ENCODE measurements around the gene RASL10B.

Gene RASL10B

DNA sequence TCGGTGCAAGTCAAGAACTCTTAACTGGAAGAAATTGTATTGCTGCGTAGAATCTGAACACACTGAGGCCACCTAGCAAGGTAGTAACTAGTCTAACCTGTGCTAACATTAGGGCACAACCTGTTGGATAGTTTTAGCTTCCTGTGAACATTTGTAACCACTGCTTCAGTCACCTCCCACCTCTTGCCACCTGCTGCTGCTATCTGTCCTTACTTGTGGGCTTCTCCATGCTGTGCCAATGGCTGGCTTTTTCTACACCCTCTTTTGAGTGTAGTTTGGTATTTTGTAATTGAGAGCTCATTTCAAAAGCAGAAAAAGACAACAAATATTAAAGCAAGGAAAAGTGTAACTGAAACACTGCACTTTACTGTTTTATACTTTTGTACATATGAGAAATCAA, 7.7 kb upstream of the RASL10B start:
- DNase-seq = no peak

DNA sequence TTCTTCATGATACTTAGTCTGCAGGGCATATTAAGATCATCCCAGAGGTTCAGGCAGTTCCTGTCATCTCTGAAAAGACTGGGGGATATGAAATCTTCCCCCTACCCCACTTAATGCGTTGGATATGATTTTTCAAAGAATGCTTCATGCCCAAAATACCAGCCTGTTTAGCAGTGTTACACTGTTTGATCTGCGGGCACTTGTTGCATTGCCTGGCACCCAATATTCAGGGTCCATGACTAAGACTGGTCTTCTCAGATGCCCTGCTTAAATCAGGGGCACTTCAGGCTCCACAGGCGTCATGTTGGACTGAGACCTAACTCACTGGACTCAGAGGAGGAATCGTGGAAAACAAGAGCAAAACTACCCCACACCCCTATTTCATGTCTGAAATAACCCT, 6.4 kb upstream of the RASL10B start:
- DNase-seq = no peak

DNA sequence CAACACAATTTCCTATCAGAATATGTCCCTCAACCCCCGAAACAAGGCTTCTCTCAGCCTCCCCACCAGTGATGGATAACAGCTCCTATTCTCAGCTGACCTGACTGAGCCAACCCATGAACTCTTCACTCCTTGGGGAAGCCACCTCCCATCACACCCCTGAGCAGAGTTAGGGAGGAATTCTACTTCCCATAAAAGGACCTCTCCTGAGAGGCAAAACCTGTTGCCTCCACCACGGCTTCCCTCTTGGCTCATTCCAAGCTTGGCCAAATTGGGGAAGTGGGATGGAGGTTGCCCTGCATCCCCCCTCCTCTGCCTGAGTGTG, 5.7 kb upstream of the RASL10B start:
- DNase-seq = no peak

DNA sequence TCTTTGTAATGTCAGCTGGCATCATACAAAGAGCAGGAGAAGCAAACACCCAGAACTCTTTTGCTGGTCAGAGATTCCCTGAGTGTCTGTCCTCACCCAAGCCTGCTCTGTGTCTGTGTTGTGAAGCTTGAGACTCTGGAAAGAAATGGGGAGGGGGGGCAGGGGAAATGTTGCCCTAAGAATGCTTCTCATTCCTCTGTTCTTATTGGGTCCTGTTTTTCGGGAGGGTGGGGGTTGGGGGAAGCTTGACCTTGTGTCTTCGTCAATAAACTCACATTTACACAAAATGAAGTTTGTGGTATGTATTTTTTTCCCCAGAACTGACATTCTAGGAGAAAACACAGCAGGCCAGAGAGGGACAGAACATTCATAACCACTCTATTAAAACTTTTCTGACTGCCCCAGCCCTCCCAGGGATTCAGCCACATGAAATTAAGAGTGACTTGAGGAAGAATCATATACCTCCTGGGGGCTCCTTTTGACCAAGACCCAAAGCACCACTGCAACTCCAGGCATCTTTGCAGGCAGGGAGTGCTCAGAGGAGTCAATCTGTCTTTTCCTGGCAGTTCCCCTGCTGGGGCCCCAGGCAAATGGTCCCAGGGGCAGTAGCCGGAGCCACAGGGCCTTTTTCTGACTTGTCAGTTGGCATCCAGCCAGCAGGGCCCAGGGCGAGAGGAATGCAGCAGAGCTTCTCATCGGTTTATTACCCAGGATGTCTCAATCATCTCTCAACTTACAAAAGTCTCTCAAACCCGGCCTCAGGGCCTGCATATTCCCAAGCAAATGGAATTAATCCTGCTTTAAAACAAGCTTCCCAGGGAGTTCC, 5.1 kb upstream of the RASL10B start:
- DNase-seq = no peak

DNA sequence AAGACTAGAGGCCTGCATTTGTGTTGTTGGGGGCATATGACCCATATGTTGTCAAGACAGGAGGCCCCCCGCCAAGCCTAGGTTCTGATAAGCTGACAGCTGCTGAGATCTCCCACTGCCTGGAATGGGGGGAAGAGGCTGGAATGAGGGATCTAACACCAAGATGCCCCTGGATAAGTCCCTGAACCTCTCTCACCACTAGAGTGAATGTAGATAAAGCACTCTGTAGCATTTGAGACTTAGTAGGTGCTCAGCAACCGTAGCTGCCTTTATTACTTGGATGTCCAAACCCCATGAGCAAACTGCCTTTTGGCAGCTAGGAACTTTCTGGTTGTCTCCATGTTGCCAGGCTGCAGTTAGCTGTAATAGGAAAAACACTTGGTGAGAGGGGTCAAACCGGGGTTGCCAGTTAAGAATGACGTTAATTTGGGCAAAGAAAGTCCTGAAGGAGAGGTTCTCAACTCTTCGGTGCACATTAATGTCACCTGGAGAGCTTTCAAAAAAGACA, 4.4 kb upstream of the RASL10B start:
- no peak for DNase-seq

DNA sequence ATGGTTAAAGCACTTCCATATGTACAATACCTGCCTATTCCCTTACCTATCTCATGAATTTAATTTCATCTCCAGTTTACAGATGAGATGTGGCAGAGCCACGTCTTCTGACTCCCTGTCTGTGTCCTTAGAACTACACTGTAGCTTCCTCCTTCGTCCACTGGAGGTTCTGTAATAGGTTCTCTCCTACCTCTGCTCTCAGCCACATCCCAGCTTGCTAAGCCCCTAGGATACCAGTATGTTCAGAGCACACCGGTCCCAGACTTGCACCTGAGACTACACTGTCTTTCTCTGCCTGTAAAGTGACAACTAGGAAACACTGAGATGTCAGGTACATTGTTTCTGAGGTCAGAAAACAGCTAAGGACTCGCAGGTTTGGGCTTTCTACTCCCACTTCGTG, 3.8 kb upstream of the RASL10B start:
- no peak for DNase-seq

DNA sequence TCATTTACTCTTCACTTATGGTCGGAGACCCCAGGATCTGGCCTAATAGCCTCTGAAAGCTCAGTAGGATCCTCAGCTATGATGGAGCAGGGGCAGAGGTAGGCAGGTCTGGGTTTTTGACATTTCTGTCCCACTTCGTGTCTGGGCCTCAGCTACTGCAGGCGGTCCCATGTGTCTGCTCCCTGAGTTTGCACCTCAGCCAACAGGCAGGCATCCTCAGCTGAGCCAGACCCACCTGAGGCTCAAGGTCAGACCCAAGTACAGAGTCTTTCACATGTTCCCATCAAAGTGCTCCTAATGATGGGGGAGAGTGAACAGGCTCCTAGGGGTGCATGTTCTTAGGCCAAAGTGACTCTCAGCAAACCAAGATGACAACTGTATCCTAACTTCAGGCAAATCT, 2.9 kb upstream of the RASL10B start:
- no peak for DNase-seq

DNA sequence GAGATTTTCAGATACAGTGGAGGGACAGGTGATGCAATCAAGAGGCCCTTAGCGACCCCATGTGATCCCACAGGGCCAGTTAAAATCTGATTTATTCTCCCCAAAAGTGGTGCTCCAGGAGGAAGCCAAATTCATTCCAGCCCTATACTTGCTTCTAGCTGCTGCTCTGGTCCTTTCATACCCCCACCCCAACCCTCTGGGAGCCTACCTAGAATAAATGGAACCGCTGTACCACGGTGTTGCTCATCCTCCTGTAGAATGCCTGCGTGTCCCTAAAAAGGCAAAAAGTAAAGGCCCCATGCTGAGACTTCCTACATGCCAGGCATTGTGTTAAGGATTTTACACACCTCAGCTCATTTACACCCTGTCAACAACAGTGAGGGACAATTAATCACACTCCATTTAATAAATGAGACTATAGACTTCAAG, 2.0 kb upstream of the RASL10B start:
- no peak for DNase-seq

DNA sequence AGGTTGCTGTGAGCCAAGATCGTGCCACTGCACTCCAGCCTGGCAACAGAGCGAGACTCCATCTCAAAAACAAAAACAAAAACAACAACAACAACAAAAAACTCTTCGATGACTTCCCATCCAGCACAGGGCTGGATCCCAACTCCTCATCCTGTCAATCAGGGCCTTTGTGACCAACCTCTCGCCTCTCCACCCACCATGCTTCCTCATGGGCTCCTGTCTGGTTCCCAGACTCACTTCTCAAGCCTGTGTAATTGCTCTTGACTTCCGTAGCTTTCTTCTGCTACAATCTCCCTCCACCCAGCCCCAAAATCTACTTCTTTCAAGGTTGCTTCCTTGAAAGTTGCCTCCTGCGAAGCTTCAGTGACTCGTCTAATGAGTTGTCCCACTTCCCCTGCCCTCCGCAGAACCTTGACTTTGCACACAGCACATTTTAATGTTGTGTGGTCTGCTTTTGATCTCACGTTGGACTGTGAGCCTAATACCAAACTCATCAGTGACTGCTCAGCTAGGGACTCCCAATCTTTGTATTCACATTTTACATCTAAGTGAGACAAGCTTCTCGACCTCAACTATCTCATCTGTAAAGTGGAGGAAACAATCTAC, 936 bp upstream of the RASL10B start:
- DNase-seq = no peak

DNA sequence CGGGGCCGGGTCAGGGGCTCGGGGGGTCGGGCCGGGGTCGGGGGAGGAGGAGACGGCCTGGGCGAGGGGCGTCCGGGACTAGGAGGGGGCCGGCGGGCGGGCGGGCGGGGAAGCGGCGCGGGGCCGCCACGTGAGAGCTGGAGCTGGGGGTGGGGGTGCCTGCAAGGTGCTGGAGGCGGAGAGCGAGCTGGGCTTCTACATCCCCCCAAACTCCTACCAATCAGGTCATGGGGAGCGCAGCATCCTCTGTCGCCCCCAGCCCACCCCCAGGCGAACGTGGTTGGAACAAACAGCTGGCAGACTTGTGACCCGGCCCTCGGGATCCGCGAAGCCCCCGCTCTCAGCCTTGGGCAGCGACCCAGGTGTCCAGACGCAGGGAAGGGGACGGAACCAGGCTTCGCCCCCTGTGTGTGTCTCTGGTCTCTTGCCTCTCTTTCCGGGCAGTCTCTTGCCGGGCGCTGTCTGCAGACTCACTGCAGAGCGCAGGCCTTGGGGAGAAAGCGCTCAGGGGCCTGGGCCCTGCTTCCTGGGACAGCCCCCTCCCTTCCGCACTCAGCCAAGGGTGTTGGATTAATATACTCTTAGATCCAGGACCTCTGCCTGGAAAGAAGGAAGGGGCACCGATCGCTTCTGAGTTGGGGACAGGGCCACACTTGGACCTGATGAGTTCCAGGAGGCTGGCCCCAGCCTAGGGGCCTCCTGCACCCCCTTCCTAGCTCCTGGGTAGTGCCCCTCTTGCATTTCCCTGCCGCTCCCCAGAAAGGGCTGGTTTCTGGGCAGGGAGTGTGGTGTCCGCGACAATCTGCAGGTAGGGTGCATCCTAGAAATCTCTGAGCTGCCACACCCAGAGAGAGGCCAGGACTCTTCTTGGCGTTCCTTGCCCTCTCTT, 722 bp downstream of the RASL10B start:
- no peak for DNase-seq

DNA sequence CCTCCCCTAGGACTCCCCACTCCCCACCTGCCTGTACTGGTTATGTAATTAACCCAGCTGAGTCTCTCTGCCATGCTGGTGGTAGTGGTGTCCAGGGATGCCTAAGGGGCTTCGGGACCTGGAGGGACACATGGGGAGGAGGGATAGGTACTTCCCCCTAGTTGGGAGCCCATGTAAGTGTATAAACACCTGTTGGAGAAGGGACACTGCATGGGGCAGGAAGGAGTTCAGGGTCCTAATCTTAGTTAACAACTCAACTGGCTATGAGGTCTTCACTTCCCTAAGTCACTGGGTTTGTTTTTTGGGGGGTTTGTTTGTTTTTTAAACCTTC, 1.3 kb downstream of the RASL10B start:
- no peak for DNase-seq

DNA sequence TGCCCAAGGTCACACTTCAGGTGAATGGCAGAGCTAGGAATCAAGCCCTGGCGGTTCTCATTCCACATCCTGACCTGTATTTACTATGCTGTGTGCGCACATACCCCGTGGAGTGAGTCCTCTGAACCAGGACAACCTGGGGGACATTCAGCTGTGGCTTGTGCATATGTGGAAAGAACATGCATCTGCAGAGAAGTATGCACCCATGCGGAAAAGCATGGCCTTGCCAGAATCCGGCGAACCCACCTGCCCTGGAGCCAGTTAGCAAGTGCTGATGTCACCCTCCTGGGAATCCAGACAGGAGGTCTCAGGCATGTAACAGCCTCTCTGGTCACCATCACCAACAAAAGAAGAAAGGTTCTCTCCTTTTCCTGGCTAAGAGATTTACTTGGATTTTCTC, 1.9 kb downstream of the RASL10B start:
- DNase-seq = no peak

DNA sequence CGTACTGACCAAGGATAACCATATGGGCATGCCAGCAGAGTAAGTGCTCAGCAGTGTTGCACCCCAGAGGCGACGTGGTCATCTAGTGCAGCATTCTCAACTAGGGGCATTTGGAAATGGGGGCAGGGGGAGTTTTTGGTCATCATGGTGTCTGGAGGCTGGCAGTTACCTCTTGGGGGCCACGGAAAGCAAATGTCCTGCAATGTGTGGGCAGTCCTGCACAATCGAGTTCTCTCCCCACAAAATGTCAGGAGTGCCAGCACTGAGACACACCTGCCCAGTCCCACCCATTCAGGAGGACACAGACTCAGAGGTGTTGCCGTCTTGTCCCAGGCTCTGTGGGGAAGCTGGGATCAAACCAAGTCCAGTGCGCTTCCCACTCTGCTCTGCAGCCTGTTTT, 3.0 kb downstream of the RASL10B start:
- no peak for DNase-seq

DNA sequence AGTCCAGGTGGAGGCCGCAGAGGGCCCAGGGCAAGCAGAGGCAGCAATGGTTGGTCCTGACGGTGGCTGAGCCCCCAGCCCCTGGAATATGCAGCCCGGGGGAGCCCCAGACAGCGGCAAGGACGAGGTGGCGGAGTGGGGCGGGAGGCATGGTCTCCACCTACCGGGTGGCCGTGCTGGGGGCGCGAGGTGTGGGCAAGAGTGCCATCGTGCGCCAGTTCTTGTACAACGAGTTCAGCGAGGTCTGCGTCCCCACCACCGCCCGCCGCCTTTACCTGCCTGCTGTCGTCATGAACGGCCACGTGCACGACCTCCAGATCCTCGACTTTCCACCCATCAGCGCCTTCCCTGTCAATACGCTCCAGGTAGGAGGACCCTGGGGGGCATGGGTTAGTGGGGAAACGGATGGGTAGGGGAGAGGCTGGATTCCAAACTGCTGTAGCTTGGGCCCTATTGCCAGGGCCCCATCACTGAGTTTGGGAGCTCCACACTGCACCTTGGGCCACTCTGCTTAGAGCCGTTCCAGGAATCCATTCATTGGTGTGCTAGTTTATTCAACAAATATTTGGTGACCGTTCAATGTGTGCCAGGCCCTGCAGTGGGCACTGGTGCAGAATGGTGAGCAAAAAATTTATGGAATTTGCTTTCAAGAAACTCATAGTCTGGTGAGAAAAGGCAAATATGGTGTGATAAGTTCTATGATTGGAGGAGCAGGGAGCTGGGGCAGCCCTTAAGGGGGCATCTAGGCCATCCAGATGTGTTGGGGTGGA, 3.8 kb downstream of the RASL10B start:
- no peak for DNase-seq

DNA sequence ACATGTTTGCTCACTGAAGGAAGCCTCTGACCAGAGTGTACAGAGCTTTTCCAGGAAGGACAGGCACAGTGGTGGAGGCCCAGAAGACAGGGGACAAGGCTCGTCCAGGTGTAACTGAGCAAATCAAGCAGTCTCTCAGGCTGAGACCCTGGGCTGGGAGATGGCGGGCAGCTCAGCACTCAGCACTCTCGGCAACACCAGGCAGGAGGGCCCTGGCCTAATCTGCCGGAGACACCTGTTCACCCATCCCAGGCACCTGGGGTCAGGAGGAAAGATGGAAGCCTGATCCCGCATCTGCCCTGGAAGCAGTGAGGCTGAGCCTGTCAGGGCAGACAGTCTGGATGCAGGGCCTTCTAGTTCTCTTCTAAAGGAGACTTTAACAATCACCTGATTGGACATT, 4.8 kb downstream of the RASL10B start:
- no peak for DNase-seq

DNA sequence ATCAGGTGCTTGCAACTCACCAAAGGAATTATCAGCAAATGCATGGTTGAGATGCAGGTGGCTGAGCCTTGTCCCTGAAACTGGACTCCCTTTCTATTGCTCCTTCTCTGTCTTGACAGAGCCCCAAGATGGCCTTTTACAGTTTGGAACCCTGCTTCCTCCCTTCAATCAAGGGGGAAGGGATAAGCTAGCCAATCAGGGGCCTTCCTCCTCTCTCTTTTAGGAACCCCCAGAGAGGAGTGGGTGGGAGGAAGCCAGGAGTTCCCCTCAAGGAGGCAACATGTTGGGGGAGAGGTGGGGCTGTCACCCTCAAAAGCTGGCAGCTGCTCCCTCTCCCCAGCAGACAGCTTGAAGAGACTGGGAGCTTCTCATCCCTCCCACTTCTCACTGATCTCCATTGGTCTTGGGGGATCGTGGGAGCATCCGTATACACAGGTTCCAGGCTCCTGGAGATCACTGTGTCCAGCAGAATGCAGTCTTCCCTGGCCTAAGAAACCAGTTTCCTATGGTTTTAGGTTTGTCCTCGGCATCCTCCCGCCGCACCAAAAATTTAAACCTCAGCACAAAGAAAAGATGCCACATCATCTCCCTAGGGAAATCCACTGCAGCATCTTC, 7.2 kb downstream of the RASL10B start:
- no peak for DNase-seq

DNA sequence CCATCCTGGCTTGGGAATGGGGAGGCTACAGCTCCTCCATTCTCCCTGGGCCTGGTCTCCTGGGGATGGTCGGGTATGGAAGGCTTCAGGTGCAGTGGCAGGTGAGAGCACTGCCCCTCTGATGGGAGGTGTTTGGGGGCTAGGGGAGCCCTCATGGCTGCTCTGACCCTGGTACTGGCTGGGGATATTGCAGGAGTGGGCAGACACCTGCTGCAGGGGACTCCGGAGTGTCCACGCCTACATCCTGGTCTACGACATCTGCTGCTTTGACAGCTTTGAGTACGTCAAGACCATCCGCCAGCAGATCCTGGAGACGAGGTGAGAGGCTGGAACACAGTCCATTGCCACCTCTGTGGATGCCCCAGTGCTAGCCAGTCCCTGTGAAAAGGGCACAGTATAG, 8.8 kb downstream of the RASL10B start:
- no peak for DNase-seq

DNA sequence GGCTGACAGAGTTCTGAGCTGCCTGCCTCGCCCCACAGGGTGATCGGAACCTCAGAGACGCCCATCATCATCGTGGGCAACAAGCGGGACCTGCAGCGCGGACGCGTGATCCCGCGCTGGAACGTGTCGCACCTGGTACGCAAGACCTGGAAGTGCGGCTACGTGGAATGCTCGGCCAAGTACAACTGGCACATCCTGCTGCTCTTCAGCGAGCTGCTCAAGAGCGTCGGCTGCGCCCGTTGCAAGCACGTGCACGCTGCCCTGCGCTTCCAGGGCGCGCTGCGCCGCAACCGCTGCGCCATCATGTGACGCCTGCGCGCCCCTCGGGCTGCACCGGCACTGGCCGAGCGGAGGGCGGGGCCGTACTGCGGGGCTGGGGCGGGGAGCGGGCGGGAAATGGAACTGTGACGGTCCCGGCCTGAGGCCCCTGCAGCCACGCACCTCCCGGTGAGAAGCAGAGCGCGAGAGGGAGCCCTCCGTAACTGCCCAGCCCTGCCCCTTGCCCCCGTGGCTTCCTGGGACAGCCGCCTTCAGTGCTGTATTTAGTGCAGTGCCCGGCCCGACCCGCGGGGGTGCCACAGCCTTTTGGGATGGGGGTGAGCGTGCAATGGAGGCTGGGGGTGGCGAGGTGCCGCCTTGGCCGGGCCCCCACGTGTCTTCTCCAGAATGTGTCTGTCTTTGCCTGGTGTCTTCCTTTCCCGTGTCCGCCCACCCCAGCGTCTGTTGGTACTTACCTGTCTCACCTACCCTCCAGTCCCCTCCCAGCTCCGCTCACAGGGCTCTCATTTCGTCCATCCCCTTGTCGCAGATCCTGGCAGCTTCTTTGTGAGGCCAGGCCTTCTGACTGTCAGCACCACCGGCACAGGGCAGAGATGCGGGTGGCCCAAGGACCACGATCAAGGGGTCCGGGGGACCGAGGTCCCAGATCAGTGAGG, 9.8 kb downstream of the RASL10B start:
- no peak for DNase-seq

DNA sequence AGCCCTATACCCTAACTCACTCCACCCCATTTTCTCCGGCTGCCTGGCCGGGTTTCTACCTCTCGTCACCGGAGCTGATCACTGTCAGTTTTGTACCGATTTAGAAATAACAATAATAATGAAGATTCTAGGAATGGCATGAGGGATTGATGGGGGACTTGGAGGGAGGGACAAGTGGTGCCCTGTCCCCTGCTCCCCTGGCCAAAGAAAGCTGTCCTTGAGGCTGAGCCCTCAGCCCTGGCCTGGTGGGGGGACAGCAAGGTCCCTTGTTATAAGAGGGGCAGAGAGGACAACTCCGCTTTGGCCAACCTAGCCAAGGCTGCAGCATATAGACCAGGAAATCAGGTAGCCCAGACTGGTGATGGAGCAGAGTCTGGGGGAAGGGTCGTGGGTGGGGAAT, 11.1 kb downstream of the RASL10B start:
- no peak for DNase-seq

DNA sequence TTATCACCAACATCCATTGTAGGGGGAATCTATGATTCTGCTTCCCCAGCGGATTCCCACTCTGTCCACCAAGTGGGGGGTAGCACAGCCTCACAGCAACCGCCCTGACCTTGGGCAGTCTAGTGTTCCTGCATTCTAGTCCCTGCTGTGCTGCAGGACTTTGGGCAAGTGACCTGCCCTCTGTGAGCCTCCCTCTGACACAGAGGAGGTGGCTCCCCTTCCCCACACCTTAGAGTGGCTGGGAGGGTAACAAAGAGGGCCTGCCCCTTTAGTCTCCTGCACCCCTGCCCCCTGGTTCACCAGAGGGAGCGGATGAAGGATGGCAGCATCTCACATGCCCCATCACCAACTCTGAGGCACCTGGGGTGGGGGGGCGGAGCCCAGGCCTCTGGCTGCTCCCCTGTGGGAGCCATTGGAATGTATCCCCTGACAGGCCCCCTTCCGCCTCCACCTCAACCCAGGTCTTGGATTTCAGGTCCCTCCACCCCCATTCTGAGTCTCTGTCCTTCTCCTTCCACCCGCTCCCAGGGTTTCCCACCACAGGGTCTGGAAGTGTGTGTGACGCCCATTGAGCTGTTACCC, 11.5 kb downstream of the RASL10B start:
- no peak for DNase-seq

All from central memory CD4-positive, alpha-beta T cell (primary cell).